ENCODE results near the gene RBFOX1.

The RBFOX1 gene

GRCh38 chr16:7366993-7367880 is 34.6 kb downstream of the RBFOX1 start:
- H3K27ac ChIP-seq: no peak overlapping the region
- no peak for DNase-seq (ENCODE audit: low read depth, low spot score)

GRCh38 chr16:7369204-7369603 is 36.6 kb downstream of the RBFOX1 start:
- no peak overlapping the region for H3K27ac ChIP-seq
- no peak for DNase-seq (ENCODE audit: low read depth, low spot score)

DNA sequence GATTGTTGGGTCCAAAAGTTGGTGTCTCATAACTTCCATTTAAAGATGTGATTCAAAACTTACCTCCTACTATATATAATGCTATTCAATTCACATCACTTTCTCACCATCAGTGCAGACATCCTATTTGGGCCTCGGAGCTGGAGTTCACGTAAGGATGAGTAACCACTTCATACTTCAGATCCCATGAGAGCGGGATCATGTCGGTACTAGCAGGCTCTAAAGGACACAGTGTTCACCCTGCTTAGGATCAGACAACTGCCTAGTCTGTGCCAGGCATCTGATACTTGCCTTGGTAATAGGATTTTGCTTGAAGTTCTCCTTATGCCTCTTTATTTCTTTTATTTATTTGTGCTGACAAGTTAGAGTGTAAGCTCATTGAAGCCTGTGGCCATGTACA is 39.5 kb downstream of the RBFOX1 start:
- H3K27ac ChIP-seq: no peak overlapping the region
- DNase-seq (ENCODE audit: low read depth, low spot score): no peak

GRCh38 chr16:7373776-7374175 is 41.1 kb downstream of the RBFOX1 start:
- no peak overlapping the region for H3K27ac ChIP-seq
- no peak for DNase-seq (ENCODE audit: low read depth, low spot score)

GRCh38 chr16:7374614-7375174 is 42.0 kb downstream of the RBFOX1 start:
- no peak overlapping the region for H3K27ac ChIP-seq
- no peak for DNase-seq (ENCODE audit: low read depth, low spot score)

DNA sequence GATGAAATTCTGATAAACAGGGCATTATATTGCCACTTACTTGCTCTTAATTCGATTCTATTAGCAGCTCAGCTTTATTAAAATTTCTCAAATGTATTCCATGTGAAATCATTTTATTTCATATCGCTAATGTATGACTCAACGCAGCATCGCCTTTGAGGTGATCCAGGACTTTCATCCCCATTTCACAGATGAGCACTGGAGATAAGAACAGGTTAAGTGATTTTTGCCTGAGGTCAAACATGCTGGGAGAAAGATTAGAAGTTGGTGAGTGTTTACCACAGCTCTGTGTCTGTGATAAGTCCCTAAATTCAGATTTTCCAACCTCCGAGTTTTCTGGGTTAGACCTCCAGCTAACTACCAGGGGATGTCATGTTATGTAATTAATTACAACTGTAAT is 43.6 kb downstream of the RBFOX1 start:
- no peak for DNase-seq (ENCODE audit: low read depth, low spot score)
- no peak overlapping the region for H3K27ac ChIP-seq

DNA sequence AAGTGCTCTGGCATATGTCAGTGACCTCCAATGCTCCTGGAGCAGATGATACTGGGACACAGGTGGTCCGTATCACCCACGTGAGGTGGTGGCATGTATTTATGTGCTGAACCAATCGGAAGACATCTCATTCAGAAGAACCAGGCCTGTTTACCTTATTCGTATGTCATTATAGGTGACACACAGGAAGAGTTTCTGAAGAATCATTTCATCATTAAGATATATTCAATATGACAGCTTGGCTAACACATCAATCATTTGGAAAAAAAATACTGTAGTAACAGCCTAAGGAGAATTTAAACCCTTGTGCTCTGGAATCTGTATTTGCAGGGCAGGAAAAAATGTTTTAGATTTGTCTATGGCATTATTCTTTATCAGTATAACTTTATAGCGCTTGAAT is 44.6 kb downstream of the RBFOX1 start:
- H3K27ac ChIP-seq: no peak overlapping the region
- DNase-seq (ENCODE audit: low read depth, low spot score): no peak

DNA sequence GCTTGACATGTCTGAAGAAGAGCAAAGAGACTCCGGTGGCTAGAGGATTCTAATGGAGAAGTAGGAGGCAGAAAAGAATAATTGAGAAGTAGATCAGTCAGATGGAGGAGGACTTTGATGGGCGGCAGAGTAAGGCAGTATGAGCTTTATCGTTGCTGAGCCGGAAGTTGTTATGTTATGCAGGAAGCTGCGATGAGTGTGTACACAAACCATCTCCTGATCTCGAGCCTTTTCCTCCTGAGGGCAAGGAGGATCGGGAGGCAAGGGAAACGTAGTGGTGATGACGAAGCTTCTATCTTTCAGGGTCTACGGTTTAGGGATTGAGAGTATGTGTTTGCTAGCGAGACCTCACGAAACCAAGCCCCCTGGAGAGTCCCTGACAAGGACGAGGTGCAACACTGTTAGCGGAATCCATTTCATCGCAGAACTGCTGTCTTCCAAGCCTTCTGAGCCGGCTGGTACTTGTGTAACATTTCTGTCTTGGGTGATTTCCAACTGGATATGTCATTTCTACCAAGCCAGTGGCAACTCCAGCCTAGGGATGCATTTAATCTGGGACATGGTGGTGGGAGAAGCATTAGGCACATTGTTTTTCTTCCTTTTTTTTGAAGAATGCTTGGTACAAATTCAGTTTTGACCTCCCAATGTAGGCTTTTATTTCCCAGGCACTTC is 45.5 kb downstream of the RBFOX1 start:
- no peak for DNase-seq (ENCODE audit: low read depth, low spot score)
- H3K27ac ChIP-seq: no peak overlapping the region

GRCh38 chr16:7380441-7380840 is 47.8 kb downstream of the RBFOX1 start:
- H3K27ac ChIP-seq: no peak overlapping the region
- DNase-seq (ENCODE audit: low read depth, low spot score): no peak

DNA sequence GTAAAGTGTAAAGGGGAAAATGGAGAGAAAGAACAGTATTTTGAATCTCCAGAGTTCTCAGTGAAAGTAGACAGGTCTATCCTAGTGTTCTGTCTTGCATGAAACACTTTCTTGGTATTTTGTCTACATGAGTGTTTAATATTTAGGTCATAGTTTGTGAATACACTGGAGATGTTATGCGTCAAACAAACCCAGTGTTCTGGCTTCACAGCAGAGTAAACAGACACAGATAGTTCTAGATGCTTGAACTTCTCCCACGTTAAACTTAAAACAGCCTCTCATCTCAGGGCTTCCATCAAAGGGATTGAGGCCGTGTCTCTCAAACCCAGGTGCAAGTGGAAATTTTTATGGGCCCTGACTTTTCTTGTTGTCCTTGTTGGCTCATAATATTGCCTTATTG is 48.3 kb downstream of the RBFOX1 start:
- DNase-seq (ENCODE audit: low read depth, low spot score): no peak
- H3K27ac ChIP-seq: no peak overlapping the region

- no peak overlapping the region for H3K27ac ChIP-seq
- no peak for DNase-seq (ENCODE audit: low read depth, low spot score)
Observed at GRCh38 chr16:7381671-7382070, 49.0 kb downstream of the RBFOX1 start.

GRCh38 chr16:7382521-7382920 is 49.9 kb downstream of the RBFOX1 start:
- no peak for DNase-seq (ENCODE audit: low read depth, low spot score)

GRCh38 chr16:7390974-7391373 is 58.3 kb downstream of the RBFOX1 start:
- H3K27ac ChIP-seq: no peak overlapping the region

More at GRCh38 chr16:7382521-7382920, 49.9 kb downstream of the RBFOX1 start:
- no peak overlapping the region for H3K27ac ChIP-seq

DNA sequence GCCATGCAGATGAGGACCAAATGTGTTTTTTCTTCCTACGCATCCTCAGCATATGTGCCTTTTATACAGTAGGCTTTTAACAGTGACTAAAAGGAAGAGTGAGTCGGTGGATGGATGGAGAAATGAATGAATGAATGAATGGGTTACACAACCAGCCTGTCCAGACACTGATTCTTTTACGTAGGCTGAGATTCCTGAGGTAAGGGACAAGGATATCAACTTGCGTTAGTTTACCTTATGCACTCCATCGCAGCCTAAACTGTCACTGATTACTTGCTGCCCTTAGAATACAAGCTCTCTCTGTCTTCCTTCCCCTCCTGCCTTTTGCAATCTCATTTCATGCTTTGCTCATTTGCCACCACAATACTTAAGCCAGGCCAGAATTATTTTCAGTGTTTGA is 59.0 kb downstream of the RBFOX1 start:
- DNase-seq (ENCODE audit: low read depth, low spot score): no peak
- H3K27ac ChIP-seq: no peak overlapping the region

More at GRCh38 chr16:7390974-7391373, 58.3 kb downstream of the RBFOX1 start:
- no peak for DNase-seq (ENCODE audit: low read depth, low spot score)

- H3K27ac ChIP-seq: no peak overlapping the region
- no peak for DNase-seq (ENCODE audit: low read depth, low spot score)
Observed at GRCh38 chr16:7392206-7392605, 59.6 kb downstream of the RBFOX1 start.

GRCh38 chr16:7393680-7394079 is 61.0 kb downstream of the RBFOX1 start:
- no peak for DNase-seq (ENCODE audit: low read depth, low spot score)

GRCh38 chr16:7394720-7395336 is 62.2 kb downstream of the RBFOX1 start:
- DNase-seq (ENCODE audit: low read depth, low spot score): no peak
- no peak overlapping the region for H3K27ac ChIP-seq

More at GRCh38 chr16:7393680-7394079, 61.0 kb downstream of the RBFOX1 start:
- no peak overlapping the region for H3K27ac ChIP-seq

DNA sequence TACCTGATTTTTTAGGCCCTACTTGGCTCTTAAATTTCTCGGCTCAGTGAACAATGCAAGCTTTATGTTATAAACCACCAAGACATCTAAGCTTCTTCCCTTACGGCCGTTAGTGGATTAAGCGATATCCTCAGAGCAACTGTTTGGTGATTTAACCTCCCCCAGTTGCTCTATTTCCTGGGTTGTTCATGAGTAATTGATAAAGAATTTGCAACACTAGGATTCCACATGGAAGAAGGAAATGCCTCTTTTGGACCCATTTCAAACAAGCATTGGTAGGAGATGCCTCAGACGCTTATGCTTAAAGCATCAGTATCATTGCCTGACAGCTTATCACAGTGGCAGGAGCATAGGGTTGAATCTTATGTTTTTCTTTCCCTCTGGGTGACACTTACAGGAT is 65.3 kb downstream of the RBFOX1 start:
- H3K27ac ChIP-seq: no peak overlapping the region
- no peak for DNase-seq (ENCODE audit: low read depth, low spot score)

DNA sequence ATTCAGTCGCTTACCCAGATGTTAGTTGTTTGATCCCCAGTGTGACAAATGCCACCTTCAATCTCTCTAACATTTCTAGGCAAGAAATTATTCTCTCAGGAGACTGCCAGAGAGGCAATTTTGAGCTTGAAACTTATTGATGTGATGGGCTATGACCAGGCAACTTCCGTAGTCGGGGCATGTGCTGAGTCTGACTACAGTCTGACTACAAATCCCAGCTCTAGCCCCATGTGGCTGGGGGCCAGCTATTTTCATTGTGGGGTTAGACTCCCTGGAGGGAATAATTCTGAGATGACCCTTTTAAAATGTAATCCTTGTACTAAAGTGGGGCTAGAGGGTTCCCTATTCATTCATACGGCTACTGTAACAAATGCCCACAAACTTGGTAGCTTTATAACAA is 65.9 kb downstream of the RBFOX1 start:
- no peak for DNase-seq (ENCODE audit: low read depth, low spot score)
- H3K27ac ChIP-seq: no peak overlapping the region

GRCh38 chr16:7399296-7399695 is 66.7 kb downstream of the RBFOX1 start:
- DNase-seq (ENCODE audit: low read depth, low spot score): no peak
- H3K27ac ChIP-seq: no peak overlapping the region

All from epithelial cell of prostate (primary cell).